CD4-positive, alpha-beta T cell (primary cell): ENCODE results near the gene TES. TPM values are rescaled to one million over a fixed set of nuclear protein-coding genes. Genes with fewer than 3 reads are reported as not detected.
A peak's percentile ranks its signal among the peaks of the same experiment; 100 is the strongest.

Experiments
- ATAC-seq: fragments of 200-7000 bp; cut with Tn5 transposase; one replicate; pipeline ENCODE4 v1.10.0; 2022; ENCODE audit warnings: mild to moderate bottlenecking; ENCODE audit not compliant: poor library complexity
- CTCF ChIA-PET: fragments of 350-600 bp; sonication (Branson Sonifier 250); formaldehyde crosslinking; loops from one replicate; lab custom pipeline; 2021; ENCODE audit warnings: antibody characterized with exemption, inconsistent platforms; lab: Charles Lee
- POLR2A ChIA-PET: fragments of 350-600 bp; sonication (Branson Sonifier 250); formaldehyde crosslinking; loops from one replicate; lab custom pipeline; 2021; ENCODE audit warnings: antibody characterized with exemption, inconsistent platforms; lab: Charles Lee
- DNase-seq, 14 experiments: peaks; one replicate each; pipeline ENCODE4 v3.0.0-alpha.2; 2013 to 2020; ENCODE audit warnings: mixed read lengths in 2 of 14
- H3K27ac ChIP-seq, 2 donors: one replicate each; pipeline versions ENCODE4 v1.5.1 to v1.7.0; 2013; ENCODE audit warnings: low read length in 2 of 2, low read depth in 1 of 2, mild to moderate bottlenecking in 1 of 2
- H3K27me3 ChIP-seq, 2 experiments: 1 replicate in 1 of 2; 2 replicates in 1 of 2; pipeline versions ENCODE4 v1.6.1 to v1.7.0; 2013; ENCODE audit warnings: low read length in 2 of 2, control low read depth in 1 of 2, mild to moderate bottlenecking in 1 of 2, moderate library complexity in 1 of 2; ENCODE audit not compliant: insufficient read depth in 2 of 2, control insufficient read depth in 1 of 2
- H3K36me3 ChIP-seq: one replicate; pipeline ENCODE4 v1.6.1; 2013; ENCODE audit warnings: low read length, control low read depth; ENCODE audit not compliant: insufficient read depth
- H3K4me1 ChIP-seq: one replicate; pipeline ENCODE4 v1.6.1; 2013; ENCODE audit warnings: low read length, control low read depth; ENCODE audit not compliant: insufficient read depth
- H3K4me3 ChIP-seq: one replicate; pipeline ENCODE4 v1.5.1; 2013; ENCODE audit warnings: mild to moderate bottlenecking, low read length, moderate library complexity
- H3K9me3 ChIP-seq, 2 experiments: 1 replicate in 1 of 2; 2 replicates in 1 of 2; pipeline versions ENCODE4 v1.6.1 to v1.7.0; 2013; ENCODE audit warnings: low read length in 2 of 2, mild to moderate bottlenecking in 2 of 2, control low read depth in 1 of 2, moderate library complexity in 1 of 2; ENCODE audit not compliant: control insufficient read depth in 1 of 2, insufficient read depth in 1 of 2
- H3K27ac Mint-ChIP-seq: one replicate; pipeline ENCODE4 v1.8.0; 2020; ENCODE audit warnings: mixed read lengths
- H3K27me3 Mint-ChIP-seq: one replicate; pipeline ENCODE4 v1.8.0; 2021; ENCODE audit warnings: mixed read lengths
- H3K36me3 Mint-ChIP-seq: one replicate; pipeline ENCODE4 v1.8.0; 2021; ENCODE audit warnings: low read depth, mixed read lengths
- H3K4me1 Mint-ChIP-seq: one replicate; pipeline ENCODE4 v1.8.0; 2021; ENCODE audit warnings: low read depth, mixed read lengths
- H3K4me3 Mint-ChIP-seq: one replicate; pipeline ENCODE4 v1.8.0; 2020; ENCODE audit warnings: mild to moderate bottlenecking, mixed read lengths
- H3K9me3 Mint-ChIP-seq: one replicate; pipeline ENCODE4 v1.8.0; 2020; ENCODE audit warnings: mixed read lengths
- intact Hi-C, 2 experiments: fragments of 100-400 bp; cut with DNase I in 1 of 2; cut with micrococcal nuclease in 1 of 2; formaldehyde crosslinking; loops; one replicate each; pipeline versions ENCODE4 v1.15.1 to v1.9.0; 2023 to 2025; cut with DNase I, micrococcal nuclease
- total RNA-seq, 174 experiments: library from RNA in 2 of 174; stranded (reverse) in 2 of 174; gene quantifications; one replicate each; pipeline ENCODE4 v1.2.3 and lab custom pipeline; 2021 to 2026
- TF ChIP-seq, protein P1 (sequence below): fragments of 200-600 bp; IDR thresholded peaks from one replicate; pipeline ENCODE4 v1.8.0; 2022; ENCODE audit warnings: antibody characterized with exemption, mild to moderate bottlenecking

TES gene
- total RNA-seq, 2 experiments from 2014 or later: 114 to 120 TPM

DNA sequence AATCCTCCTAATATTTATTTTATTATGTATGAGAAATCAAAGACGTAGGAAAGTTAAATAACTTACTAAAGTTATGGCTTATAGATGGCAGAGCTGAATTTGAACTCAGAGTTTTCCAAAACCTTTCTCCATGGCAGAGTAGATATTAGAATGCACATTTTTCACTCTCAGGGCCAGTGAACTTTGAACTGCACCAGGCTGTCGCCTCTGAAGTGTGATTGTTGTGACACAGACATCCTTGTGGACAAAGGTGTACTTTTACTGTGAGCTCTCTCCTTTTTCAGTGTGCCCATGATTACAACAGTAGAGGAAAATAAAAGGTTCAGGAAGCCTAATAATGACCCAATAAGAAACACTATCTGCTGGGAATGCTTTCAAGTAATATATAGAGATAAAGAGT is 29.1 kb downstream of the TES start:
- H3K4me1 Mint-ChIP-seq: peaks cover 79% of the 10 kb centered on the region
- no peak overlapping the region for H3K4me3 Mint-ChIP-seq
- H3K27me3 Mint-ChIP-seq: no peaks in the 10 kb centered on the region
- peaks cover 40% of the 10 kb centered on the region for H3K36me3 ChIP-seq
- H3K27ac ChIP-seq: no peak overlapping the region
- TF ChIP-seq, protein P1, sequence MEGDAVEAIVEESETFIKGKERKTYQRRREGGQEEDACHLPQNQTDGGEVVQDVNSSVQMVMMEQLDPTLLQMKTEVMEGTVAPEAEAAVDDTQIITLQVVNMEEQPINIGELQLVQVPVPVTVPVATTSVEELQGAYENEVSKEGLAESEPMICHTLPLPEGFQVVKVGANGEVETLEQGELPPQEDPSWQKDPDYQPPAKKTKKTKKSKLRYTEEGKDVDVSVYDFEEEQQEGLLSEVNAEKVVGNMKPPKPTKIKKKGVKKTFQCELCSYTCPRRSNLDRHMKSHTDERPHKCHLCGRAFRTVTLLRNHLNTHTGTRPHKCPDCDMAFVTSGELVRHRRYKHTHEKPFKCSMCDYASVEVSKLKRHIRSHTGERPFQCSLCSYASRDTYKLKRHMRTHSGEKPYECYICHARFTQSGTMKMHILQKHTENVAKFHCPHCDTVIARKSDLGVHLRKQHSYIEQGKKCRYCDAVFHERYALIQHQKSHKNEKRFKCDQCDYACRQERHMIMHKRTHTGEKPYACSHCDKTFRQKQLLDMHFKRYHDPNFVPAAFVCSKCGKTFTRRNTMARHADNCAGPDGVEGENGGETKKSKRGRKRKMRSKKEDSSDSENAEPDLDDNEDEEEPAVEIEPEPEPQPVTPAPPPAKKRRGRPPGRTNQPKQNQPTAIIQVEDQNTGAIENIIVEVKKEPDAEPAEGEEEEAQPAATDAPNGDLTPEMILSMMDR: no peak
- H3K9me3 Mint-ChIP-seq: no peaks in the 10 kb centered on the region
- ChIA-PET CTCF (interaction anchor here (1.9 to 4.3 kb wide), 2 partner anchors 29 to 59 kb away, joined by 5 to 22 read pairs; partner anchors contain the start of gene TES), POLR2A (interaction anchor here (1.7 kb wide), 1 partner anchor 28 kb away, joined by 9 read pairs; no protein-coding TSS in a partner anchor)
- peak overlapping the region; percentile 22 for H3K27ac Mint-ChIP-seq
- peaks cover 0 to 2% of the 10 kb centered on the region in 2 experiments for H3K9me3 ChIP-seq
- no peak overlapping the region for H3K4me3 ChIP-seq
- peaks cover 11% of the 10 kb centered on the region for H3K4me1 ChIP-seq
- intact Hi-C loops: loop anchor here (5.0 to 10.0 kb wide), 3 partner anchors 348 to 885 kb away; no protein-coding TSS in a partner anchor
- DNase-seq (no peak), ATAC-seq (no peak)
- no peaks in the 10 kb centered on the region for H3K27me3 ChIP-seq
- H3K36me3 Mint-ChIP-seq: peaks cover 67% of the 10 kb centered on the region

DNA sequence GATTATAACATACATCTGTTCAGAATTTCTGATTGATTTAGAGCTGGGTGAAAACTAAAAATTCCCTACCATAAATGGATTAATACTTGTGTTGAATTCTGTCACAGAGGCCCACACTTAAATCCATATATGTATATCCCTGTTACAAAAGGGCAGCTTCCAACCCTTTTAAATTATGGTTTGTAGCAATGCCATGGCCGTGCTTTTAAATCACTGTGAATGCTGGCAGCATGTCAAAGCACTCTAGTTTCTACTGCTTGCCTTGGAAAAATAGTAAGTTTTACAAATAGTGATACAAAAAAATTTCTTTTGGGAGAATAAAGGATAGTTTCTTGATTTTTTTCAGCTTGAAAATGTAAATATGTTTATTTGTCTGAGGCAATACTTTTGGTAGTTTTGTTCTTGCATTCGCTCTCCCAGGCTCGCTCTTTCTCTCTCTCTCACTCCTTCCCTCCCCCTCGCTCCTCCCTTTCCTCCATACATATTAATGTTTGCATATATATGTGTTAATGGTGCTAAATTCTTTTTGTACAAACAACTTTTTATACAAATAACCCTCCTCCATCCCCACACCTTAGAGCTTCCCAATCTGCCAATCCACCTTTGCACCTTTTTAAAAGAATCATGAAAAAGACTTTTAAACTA is 29.8 kb downstream of the TES start:
- no peaks in the 10 kb centered on the region for H3K27me3 ChIP-seq
- H3K4me3 ChIP-seq: no peak overlapping the region
- peak overlapping the region; percentile 54 for H3K27ac Mint-ChIP-seq
- intact Hi-C loops: loop anchor here in 1 of 2 experiments (10.0 kb wide), 1 partner anchor 65 kb away; no protein-coding TSS in a partner anchor
- peaks cover 47% of the 10 kb centered on the region for H3K36me3 ChIP-seq
- H3K9me3 ChIP-seq: peaks cover 0 to 8% of the 10 kb centered on the region in 2 experiments
- H3K27ac ChIP-seq: no peak overlapping the region
- TF ChIP-seq, protein P1: no peak
- H3K4me1 ChIP-seq: peaks cover 13% of the 10 kb centered on the region
- H3K4me1 Mint-ChIP-seq: peaks cover 77% of the 10 kb centered on the region
- ATAC-seq: no peak
- ChIA-PET POLR2A (interaction anchor here (1.7 kb wide), 1 partner anchor 29 kb away, joined by 9 read pairs; no protein-coding TSS in a partner anchor), CTCF (interaction anchor here (1.9 to 4.3 kb wide), 2 partner anchors 29 to 60 kb away, joined by 5 to 22 read pairs; partner anchors contain the start of gene TES)
- peaks cover 74% of the 10 kb centered on the region for H3K36me3 Mint-ChIP-seq
- no peak for DNase-seq
- H3K9me3 Mint-ChIP-seq: peaks cover under 1% of the 10 kb centered on the region
- H3K4me3 Mint-ChIP-seq: no peak overlapping the region
- H3K27me3 Mint-ChIP-seq: no peaks in the 10 kb centered on the region

DNA sequence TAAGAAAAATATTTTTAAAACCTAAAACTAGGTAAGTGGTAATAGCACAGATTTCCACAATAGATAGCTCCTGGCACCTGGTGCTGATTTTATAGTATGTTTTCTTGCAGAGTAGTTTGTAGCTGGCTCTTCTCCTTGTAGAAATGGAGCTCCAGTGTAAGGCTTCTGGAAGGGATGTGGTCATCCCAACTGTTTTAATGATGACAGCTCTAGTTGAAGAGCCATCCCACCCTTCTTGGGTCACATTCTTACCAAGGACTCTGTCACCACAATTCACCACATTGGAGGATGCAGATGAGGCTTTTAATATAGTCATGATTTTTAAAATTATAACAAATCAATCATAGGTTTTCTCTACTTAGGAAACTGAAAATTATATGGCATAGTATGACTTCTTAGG is 31.0 kb downstream of the TES start:
- no peak for ATAC-seq
- Mint-ChIP-seq H3K27ac (peak overlapping the region; percentile 59), H3K36me3 (peaks cover 86% of the 10 kb centered on the region), H3K27me3 (no peaks in the 10 kb centered on the region), H3K4me3 (no peak overlapping the region), H3K4me1 (peaks cover 76% of the 10 kb centered on the region), H3K9me3 (peaks cover 3% of the 10 kb centered on the region)
- ChIA-PET POLR2A (no interaction called here), CTCF (interaction anchor here (4.3 kb wide), 1 partner anchor 61 kb away, joined by 22 read pairs; no protein-coding TSS in a partner anchor)
- intact Hi-C loops: loop anchor here in 1 of 2 experiments (10.0 kb wide), 1 partner anchor 64 kb away; no protein-coding TSS in a partner anchor
- H3K9me3 ChIP-seq: peaks cover 0 to 8% of the 10 kb centered on the region in 2 experiments
- peaks cover 13% of the 10 kb centered on the region for H3K4me1 ChIP-seq
- peaks cover 51% of the 10 kb centered on the region for H3K36me3 ChIP-seq
- H3K27me3 ChIP-seq: no peaks in the 10 kb centered on the region
- TF ChIP-seq, protein P1: no peak
- DNase-seq: no peak
- H3K4me3 ChIP-seq: no peak overlapping the region
- no peak overlapping the region for H3K27ac ChIP-seq
